ENCODE measurements around the gene COA1.
"Not testable (repeated sequence)": the region's sequence is repeated elsewhere in the genome, so short reads cannot be mapped to it uniquely, and the experiment has no call there.

The COA1 gene

DNA sequence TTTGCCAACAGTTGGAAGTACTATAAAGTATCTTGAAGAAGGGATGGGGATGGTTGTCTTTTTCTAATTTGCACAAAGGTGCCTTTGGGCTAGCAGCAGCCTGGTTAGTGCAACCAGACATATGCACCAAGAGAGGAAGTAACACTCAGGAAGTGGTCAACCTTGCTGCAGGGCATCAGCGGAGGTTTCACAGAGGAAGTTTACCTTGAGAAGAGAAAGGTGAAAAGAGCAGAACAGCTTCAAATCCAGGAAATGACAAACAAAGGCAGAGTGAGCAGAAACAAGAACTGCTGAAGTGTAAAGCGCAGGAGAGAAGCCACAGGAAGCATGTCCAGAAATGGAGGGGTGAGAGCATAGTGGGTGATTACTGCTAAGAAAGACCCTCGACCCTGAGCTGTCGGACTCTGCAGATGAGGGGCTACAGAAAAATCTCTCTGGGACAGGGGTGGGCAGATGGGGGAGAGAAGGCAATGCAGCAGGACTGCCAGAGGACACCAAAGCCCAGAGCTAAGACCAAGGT is 79.5 kb downstream of the COA1 start:
- DNase-seq: no peak

DNA sequence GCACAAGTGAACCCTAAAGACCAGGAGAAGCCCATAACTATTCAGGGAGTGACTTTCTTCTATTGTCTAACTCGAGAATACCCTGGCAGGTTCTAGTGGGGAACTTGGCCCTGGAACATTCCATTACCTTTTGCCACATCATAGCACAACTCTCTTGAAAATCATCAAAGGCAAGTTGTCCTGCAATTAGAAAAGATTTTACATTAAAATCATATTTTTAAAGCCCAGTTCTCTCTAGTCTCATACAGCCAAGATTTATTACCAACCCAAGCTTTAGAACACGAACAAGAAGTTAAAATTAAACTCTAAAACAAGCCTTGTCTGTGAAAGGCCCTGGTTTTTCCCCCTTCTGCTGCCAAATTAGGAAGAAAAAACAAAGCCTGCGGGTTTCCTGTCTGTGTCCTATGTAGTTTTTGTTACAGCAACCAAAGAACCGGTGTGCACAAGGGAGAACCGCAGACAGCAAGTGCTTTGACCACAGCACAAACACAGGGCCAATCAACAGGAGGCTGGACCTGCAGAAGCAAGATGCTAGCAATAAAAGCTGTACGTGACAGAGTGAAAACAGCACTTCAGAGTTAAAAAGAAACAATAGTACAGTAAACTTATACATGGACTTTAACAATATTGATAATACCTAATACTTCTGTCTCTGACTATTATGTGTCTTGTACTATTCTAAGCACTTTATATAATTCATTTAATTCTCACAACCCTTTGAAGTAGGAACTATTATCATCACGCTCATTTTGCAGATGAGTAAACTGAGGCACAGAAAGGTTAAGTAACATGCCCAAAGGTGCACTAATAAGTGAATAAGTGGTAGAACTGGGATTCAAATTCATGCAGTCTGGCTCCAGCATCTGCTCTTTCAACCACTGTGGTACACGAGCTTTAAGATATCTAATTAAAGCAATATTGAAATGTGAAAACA is 80.6 kb downstream of the COA1 start:
- no peak for DNase-seq

DNA sequence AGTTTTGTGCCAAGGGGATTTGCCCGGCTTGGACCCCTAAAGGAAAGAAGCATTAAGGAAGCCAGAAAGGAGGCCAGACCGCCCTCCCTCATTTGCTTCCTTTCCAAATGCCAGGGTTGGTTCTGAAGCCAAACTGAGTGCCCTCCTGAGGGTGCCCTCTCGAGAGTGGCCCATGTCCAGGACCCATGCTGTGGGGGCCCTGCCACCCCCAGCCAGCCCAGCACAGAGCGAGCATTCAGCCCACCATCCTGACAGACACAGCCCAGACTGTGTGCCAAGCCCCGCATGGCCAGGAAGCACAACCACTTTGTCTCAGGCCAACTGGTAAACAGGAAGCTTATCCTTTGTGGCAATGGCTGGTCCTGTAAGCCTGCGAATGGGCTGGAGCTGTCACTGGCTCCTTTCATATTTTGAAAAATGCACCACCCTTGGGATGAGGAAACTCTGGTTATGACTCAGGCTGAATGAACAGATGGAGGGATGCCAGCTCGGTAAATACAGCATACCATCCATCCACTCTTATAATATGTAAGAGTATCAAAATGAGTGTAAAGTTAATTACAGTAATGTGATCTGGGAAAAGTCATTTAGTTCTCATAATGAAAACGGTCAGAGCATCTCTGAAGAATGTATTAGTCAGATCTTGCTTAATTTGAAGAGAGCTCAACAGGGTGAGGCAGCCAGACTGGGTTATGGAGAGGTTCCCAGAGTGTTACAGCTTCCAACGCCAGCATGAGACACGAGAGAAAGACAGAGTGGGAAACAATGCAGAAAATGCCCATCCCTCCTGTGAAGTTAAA is 81.5 kb downstream of the COA1 start:
- peak; percentile 74 for DNase-seq

GRCh38 chr7:43647339-43647672 is 82.0 kb downstream of the COA1 start:
- DNase-seq: no peak

DNA sequence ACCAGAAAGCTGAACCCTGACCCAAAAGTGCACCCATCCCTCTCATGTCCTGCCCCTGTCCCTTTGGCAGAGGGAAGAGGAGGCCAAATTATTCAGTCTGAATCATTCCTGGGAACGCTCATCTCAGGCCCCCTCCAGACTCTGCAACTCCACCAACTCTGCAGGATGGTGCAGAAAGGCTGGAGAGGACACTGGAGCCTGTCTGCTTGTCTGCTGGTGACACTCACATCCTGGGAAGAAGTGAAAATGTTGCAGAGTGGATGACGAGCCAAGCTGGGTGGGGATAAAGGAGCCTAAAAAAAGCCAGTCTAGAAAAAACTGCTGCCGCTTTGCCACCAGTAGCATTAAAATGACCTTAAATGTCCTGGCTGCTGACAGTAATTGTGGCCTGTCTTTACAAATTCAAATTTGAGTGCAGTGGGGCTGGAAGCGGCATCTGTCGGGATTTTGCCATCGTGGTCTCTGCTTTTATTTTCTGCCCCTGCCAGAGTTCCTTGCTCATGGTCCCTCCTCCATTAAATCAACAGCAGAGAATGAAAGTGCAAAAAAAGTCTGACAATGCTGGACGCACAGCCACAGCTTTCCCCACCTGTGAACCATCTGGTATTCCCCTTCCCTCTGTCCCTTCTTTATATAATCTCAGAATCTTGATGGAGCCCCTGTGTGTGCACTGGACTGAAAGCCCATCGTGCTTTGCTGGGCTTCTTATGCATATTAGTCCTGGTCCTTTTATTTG is 82.6 kb downstream of the COA1 start:
- DNase-seq: no peak

- DNase-seq: no peak
Observed at GRCh38 chr7:43645699-43646226, 83.6 kb downstream of the COA1 start.

- no peak for DNase-seq
Observed at GRCh38 chr7:43643846-43644245, 85.5 kb downstream of the COA1 start.

DNA sequence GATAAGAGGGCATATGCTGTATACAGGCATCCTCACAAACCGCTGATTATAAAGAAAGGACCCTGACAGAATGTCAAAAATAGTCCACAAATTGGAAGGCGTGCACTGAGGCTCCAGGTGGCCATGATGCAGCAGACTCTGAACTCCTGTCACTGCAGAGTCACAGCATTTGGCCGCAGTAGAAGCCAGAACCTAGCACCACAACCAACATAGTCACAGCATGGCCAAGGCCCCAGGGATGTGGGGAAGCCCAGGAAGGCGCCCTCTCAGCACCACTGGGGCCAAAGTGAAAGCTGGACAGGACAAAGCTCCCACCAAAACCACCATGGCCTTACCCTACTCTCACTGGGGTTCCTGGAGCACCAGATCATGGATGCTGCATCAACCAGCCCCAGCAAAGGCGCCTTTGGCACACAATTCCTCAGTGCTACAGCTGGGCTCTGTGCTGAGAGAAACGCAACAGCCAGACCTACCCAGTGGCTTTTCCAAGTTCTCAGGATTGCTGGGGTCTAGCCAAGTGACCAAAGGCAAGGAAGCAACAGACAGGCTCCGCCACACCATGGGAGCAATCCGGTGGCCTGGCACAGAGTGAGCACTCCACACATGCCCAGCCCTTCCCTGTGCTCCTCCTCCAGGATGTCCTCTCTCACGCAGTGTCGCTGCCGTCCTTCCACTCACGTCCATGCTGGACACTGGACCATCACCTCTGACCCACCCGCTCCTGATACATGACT is 86.3 kb downstream of the COA1 start:
- DNase-seq: no peak

GRCh38 chr7:43640679-43641078 is 88.6 kb downstream of the COA1 start:
- no peak for DNase-seq

GRCh38 chr7:43639858-43640491 is 89.3 kb downstream of the COA1 start:
- DNase-seq: peak; percentile 85

DNA sequence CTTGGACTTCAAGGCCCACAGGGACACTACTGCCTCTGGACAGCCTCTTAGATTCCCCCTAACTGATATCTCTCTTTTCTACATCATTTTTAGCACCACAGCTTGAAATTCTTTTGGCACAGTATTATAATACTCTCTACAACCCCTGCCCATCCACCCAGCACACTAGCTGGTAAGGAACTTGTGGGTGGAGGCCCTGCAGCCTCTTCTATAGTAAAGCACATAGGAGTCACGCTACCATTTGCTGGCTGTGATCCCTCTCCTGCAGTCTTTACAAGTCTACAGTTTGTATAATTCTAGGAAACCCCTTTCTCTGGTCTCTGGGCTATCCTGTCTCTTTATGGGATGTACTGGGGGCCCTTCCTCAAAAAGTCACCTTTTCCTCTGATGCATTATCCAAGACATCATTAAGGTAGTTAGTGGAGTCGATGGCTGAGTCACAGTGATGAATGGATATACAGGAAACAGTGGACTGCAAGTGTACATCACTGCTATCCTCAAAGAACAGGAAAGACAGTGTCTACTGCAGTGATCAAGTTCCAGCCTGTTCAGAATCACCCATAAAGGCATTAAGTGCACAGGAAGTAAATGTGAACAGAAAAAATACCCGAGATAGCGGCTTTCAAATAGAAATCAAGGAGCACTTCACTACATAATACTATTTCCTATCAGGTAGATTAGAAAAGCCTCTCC is 92.1 kb downstream of the COA1 start:
- no peak for DNase-seq

DNA sequence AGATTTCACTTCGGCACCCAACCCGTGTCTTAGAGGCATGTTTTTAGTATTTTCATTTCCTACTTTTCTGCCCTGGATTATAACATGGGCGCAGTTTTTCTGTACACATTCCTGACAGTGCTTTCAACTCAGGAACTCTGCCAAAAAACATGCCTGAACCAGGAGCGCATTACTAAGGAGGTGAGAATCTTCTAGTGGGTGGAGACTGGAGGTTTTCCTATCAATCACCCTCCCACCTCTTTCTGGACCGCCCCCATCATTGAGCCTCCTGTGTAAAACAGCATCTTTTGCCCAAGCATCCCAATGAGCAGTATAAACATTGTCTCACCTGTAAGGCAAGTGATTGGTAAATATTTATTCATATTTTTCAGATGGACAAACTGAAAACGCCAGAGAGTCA is 93.2 kb downstream of the COA1 start:
- no peak for DNase-seq

DNA sequence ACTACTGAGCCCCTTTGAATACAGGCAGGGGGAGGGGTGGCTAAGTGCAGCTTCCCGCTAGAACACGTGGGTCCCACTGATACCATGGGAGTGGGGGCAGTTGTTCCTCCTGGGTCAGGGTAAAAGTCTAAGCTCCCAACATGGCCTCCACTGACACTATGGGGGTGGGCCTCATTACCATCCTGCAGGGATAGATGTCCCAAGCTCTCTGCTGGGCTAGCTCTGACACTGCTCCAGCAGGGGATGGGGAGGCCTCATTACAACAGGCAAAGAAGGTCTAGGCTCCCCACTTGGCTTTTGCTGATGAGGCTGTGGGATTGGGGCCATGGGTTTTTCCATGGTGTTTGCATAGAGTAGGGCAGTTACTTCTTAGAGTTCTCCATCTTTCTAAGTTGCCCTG is 94.9 kb downstream of the COA1 start:
- no peak for DNase-seq

- DNase-seq: no peak
Observed at GRCh38 chr7:43632746-43633145, 96.6 kb downstream of the COA1 start.

DNA sequence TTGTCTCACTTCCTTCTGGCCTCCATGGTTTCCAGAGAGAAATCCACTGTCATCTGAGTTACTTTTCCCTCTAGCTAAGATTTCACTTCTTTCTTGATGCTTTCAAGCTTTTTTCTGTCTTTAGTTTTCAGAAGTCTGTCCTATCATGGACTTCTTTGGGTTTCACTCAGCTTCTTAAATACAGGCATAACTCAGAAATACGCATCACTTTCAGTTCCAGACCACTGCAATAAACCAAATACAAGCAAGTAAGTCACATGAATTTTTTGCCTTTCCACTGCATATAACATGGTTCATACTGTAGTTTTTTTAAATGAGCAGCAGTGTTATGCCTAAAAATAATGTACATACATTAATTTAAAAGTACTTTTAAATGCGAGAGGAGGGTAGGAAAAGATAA is 97.8 kb downstream of the COA1 start:
- DNase-seq: no peak

DNA sequence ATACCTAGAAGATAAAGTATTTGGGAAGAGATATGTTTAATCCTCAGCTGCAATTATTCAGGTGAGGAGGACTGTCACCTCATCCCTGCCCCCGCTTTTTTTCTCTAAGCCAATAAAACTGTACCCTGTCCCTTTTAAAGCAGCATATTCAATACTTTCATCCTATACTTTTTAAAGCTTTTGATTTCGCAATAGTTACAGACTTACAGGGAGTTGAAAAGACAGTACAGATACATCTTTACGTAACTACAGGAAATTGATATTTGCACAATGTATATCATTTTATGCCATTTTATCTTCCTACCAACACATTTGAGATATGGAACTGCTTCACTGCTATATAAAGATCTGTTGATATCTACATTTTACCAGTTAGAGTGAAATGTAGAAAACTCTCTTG is 98.8 kb downstream of the COA1 start:
- DNase-seq: no peak

- no peak for DNase-seq
Observed at GRCh38 chr7:43629857-43630256, 99.5 kb downstream of the COA1 start.

DNA sequence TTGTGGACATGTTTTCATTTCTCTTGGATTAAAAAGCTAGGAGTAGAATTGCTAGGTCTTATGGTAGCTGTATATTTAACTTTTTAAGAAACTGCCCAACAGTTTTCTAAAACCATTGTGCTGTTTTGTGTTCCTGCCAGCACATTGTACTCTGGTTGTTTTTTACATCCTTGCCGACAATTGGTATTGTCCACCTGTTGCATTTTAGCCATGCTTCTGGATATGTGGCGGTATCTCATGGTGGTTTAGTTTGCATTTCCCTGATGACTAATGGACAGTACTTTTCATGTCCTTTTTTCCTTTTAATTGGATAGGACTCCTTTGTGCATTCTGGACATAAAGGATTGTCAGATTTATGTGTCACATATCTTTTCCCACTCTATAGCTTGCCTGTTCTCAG is 100.9 kb downstream of the COA1 start:
- no peak for DNase-seq

- not testable (repeated sequence) for DNase-seq
Observed at GRCh38 chr7:43627798-43628197, 101.5 kb downstream of the COA1 start.

- DNase-seq: no peak
Observed at GRCh38 chr7:43626695-43627094, 102.6 kb downstream of the COA1 start.

- DNase-seq: no peak
Observed at GRCh38 chr7:43625980-43626379, 103.3 kb downstream of the COA1 start.
